ENCODE measurements around the gene CHAMP1. TPM values are rescaled to one million over a fixed set of nuclear protein-coding genes. Genes with fewer than 3 reads are reported as not detected.

CHAMP1 gene, protein sequence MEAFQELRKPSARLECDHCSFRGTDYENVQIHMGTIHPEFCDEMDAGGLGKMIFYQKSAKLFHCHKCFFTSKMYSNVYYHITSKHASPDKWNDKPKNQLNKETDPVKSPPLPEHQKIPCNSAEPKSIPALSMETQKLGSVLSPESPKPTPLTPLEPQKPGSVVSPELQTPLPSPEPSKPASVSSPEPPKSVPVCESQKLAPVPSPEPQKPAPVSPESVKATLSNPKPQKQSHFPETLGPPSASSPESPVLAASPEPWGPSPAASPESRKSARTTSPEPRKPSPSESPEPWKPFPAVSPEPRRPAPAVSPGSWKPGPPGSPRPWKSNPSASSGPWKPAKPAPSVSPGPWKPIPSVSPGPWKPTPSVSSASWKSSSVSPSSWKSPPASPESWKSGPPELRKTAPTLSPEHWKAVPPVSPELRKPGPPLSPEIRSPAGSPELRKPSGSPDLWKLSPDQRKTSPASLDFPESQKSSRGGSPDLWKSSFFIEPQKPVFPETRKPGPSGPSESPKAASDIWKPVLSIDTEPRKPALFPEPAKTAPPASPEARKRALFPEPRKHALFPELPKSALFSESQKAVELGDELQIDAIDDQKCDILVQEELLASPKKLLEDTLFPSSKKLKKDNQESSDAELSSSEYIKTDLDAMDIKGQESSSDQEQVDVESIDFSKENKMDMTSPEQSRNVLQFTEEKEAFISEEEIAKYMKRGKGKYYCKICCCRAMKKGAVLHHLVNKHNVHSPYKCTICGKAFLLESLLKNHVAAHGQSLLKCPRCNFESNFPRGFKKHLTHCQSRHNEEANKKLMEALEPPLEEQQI
- 17.1 TPM for total RNA-seq

DNA sequence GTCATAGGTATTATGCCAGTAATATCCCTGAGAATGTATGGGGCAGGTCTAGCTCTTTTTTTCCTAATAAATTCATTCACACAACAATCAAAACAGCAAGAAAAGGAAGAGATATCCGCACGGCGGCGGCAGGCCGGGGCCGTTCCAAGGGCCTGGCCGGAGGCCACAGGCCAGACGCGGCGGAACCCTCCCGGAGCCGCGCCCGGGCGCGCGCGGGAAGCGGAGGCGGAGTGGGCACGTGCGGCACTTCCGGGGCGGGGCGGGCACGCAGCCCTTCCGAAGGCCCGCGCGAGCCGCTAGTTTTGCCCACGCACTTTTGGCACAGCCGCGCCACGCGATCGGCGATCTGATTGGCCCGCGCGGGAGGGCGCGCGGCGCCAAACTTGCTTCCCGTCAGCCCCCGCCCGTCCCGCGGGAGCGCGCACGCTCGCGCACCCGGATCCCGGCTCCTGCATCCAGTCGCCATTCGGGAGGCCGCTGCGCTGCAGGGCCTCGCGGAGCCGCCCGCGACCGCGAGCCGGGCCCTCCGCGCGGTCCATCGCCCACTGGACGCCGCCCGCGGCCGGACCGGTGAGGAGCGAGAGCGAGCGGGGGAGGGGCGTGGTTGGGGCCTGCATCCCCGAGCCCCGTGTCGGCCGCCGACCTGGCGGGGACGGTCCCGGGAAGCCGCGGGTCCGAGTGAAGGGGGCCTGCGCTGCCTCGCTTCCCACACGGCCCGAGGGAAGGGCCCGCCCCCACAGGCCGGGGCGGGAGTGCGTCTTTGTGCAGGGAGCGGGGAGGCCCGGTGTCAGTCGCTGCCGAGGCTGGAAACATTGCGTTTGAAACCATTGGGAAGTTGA lies at the start of gene CHAMP1:
CHAMP1 (plus strand) TSS at position 430 of the 839 bp plus-strand sequence. CDS start 9,340 bp downstream, outside the sequence.
- Histone ChIP-seq H3K9me3 (no peaks in the 10 kb centered on the region), H3K27me3 (no peaks in the 10 kb centered on the region), H3K4me3 (peak within 1 kb of the TSS; percentile 89 to 99), H3K36me3 (no peaks in the 10 kb centered on the region), H3K4me1 (peaks cover 4 to 22% of the 10 kb centered on the region in 2 donors), H3K27ac (peak within 1 kb of the TSS; percentile 89 to 91)
- intact Hi-C loops (cut with DNase I) = loop anchor here (1.0 kb wide), 1 partner anchor 33 kb away; the partner anchor contains the start of gene UPF3A
- peak; percentile 79 to 98 for DNase-seq (ENCODE audit: low spot score in 2 of 2)
- TF ChIP-seq, protein P1, sequence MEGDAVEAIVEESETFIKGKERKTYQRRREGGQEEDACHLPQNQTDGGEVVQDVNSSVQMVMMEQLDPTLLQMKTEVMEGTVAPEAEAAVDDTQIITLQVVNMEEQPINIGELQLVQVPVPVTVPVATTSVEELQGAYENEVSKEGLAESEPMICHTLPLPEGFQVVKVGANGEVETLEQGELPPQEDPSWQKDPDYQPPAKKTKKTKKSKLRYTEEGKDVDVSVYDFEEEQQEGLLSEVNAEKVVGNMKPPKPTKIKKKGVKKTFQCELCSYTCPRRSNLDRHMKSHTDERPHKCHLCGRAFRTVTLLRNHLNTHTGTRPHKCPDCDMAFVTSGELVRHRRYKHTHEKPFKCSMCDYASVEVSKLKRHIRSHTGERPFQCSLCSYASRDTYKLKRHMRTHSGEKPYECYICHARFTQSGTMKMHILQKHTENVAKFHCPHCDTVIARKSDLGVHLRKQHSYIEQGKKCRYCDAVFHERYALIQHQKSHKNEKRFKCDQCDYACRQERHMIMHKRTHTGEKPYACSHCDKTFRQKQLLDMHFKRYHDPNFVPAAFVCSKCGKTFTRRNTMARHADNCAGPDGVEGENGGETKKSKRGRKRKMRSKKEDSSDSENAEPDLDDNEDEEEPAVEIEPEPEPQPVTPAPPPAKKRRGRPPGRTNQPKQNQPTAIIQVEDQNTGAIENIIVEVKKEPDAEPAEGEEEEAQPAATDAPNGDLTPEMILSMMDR (IDR thresholded peaks at IDR 0.05) = no peak

DNA sequence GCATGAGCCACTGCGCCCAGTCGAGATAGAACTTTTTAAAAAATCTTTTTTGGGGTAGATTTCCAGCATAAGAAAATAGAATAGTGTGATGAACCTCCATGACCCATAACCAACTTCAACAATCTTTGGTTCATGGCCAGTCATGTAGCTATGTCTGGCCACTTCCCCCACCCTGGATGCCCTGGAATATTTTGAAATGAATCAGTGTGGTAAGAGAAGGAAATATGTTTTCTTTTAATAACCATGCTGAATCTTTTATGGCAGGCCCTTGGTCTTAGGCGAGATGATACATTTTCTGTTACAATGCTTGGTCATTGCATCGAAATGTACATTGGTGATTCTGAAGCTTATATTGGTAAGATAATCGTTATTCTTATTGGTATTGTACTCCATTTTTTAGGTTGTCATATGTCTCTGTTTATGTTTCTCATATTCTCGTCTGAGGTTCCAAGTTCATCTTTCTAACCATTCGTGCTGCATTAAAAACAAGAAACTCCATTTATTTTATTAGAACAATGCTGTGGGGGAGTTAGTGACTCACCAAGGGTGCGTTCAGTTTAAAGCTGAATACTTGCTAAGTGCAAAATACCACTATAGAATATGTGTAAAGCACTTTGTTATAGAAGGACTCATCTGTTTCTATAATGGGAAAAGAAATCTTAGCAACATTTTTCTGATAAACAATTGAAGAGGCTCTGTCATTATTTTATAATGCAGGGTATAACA lies 49.3 kb upstream of the CHAMP1 start:
- Histone ChIP-seq H3K9me3 (no peaks in the 10 kb centered on the region), H3K4me1 (no peaks in the 10 kb centered on the region), H3K4me3 (no peak overlapping the region), H3K27ac (no peak overlapping the region), H3K36me3 (peaks cover 74 to 96% of the 10 kb centered on the region in 2 donors), H3K27me3 (no peaks in the 10 kb centered on the region)
- intact Hi-C loops (cut with DNase I) = no loop called here
- DNase-seq (ENCODE audit: low spot score in 2 of 2) = no peak
- TF ChIP-seq, protein P1 (IDR thresholded peaks at IDR 0.05) = no peak

DNA sequence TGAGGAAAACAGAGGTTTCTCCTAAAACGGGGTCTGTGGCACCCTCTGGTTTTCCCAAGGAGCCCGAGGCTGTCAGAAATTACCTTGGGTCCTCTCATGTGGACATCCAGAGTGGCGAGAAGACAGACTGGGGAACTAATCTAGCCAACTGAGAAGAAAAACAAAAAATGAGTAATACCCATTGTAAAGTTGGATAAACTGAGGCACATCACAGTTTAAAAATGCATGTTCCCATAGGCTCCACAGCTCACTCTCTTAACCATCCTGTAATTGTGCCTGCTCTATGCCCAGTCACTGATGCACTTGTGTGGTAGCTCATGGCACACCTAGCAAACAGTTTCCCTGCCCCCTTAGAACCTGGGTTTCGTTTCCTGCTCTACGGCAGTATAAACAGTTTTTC lies 48.1 kb upstream of the CHAMP1 start:
- no peaks in the 10 kb centered on the region for H3K27me3 ChIP-seq
- H3K27ac ChIP-seq = no peak overlapping the region
- no peak for DNase-seq (ENCODE audit: low spot score in 2 of 2)
- H3K9me3 ChIP-seq = no peaks in the 10 kb centered on the region
- TF ChIP-seq, protein P1 (IDR thresholded peaks at IDR 0.05) = no peak
- H3K4me3 ChIP-seq = no peak overlapping the region
- intact Hi-C loops (cut with DNase I) = no loop called here
- H3K36me3 ChIP-seq = peaks cover 64 to 89% of the 10 kb centered on the region in 2 donors
- H3K4me1 ChIP-seq = no peaks in the 10 kb centered on the region

DNA sequence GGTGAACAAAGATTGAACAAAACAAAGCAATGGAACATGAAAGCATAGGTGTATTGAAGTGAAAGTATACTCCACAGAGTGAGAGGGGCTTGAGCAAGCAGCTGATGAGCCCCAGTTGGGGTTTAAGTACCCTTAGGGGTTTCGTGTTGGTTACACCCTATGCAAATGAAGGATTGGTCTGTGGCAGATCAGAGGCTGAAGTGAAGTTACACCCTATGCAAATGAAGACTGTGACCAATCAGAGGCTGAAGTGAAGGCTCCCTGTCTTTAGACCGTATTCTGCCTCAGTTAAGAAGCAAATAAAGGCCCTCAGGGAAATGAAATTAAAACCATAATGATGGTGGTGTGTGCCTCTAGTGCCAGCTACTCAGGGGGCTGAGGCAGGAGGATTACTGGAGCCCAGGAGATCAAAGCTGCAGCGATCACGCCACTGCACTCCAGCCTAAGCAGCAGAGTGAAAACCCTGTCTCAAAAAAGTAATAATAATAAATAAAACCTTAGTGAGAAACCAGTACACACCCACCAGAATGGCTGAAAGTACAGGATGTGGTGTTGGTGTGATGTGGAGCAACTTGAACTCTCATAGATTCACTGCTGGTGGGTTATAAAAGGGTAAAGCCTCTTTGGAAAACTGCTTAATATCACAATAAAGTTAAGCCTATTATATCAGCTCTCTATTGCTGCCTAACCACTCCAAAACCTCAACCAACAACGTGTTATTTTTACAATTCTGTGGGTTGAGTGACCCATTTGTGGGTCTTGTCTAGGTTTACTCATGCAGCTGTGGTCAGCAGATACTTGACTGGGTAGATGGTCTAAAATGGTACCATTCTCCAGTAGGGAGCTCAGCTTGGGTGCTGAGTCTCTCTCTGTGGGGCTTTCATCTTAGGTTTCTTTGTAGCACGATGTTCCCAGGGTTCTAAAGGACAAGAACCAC lies 45.7 kb upstream of the CHAMP1 start:
- no peaks in the 10 kb centered on the region for H3K9me3 ChIP-seq
- intact Hi-C loops (cut with DNase I) = no loop called here
- peaks cover 53 to 86% of the 10 kb centered on the region in 2 donors for H3K36me3 ChIP-seq
- no peaks in the 10 kb centered on the region for H3K27me3 ChIP-seq
- no peaks in the 10 kb centered on the region for H3K4me1 ChIP-seq
- TF ChIP-seq, protein P1 (IDR thresholded peaks at IDR 0.05) = no peak
- no peak overlapping the region for H3K27ac ChIP-seq
- no peak overlapping the region for H3K4me3 ChIP-seq
- DNase-seq (ENCODE audit: low spot score in 2 of 2) = no peak

All from ascending aorta (tissue), 2 donors.